Left cardiac atrium (tissue), 4 donors: ENCODE results near the gene MYO7B. TPM values are rescaled to one million over a fixed set of nuclear protein-coding genes. Genes with fewer than 3 reads are reported as not detected.

ENCODE experiments used
- ATAC-seq, 2 donors: fragments of 200-7000 bp; cut with Tn5 transposase; one replicate each; pipeline ENCODE4 v1.9.1; 2020; ENCODE audit warnings: mild to moderate bottlenecking in 2 of 2, moderate library complexity in 2 of 2
- DNase-seq: peaks from one replicate; pipeline ENCODE4 v3.0.0-alpha.2; 2020
- intact Hi-C, 2 donors: fragments of 100-400 bp; cut with DNase I; formaldehyde crosslinking; loops; one replicate each; pipeline versions ENCODE4 v1.14.1 to v1.15.1; 2022 to 2023
- total RNA-seq, 2 donors: library from RNA; stranded (reverse); fragmentation: NEBNext Ultra II Directional; extraction: Animal tissue kit (Norgen Biotek cat#: 25700); gene quantifications; one replicate each; pipeline ENCODE4 v1.2.1, GENCODE V29; 2021
- donor health status: DM: no; HTN: yes; CAD: no.
- donor health status: DM: no; HTN: yes; CAD: no; lungs with severe emphysema.
- donor health status: DM: yes; HTN: yes; CAD: no.
- donor health status: Dilated cardiomyopathy.

MYO7B gene
- total RNA-seq, 2 donors from 2014 or later, result 0.27 to 0.89 TPM

- DNase-seq (no peak), ATAC-seq (no peak)
- intact Hi-C loops, result no loop called here
Observed at GRCh38 chr2:127614246-127614645, 78.8 kb downstream of the MYO7B start.

- peak; percentile 55 to 59 for ATAC-seq
- intact Hi-C loops, result no loop called here
Observed at GRCh38 chr2:127614731-127615130, 79.2 kb downstream of the MYO7B start.

GRCh38 chr2:127615511-127616166 lies 80.2 kb downstream of the MYO7B start:
- no peak for ATAC-seq
- intact Hi-C loops, result no loop called here
- DNase-seq, result no peak

More at GRCh38 chr2:127614731-127615130, 79.2 kb downstream of the MYO7B start:
- peak; percentile 19 for DNase-seq

GRCh38 chr2:127618551-127619202 lies 83.2 kb downstream of the MYO7B start:
- no peak for ATAC-seq
- intact Hi-C loops, result no loop called here
- DNase-seq, result no peak

GRCh38 chr2:127619203-127619590 lies 83.7 kb downstream of the MYO7B start:
- ATAC-seq, result no peak
- intact Hi-C loops, result no loop called here
- no peak for DNase-seq

- ATAC-seq, result no peak
- intact Hi-C loops, result no loop called here
- no peak for DNase-seq
Observed at GRCh38 chr2:127619877-127620705, 84.6 kb downstream of the MYO7B start.

GRCh38 chr2:127620866-127621265 lies 85.4 kb downstream of the MYO7B start:
- intact Hi-C loops, result no loop called here
- no peak for ATAC-seq
- no peak for DNase-seq

- ATAC-seq, result no peak
- intact Hi-C loops, result no loop called here
- peak; percentile 18 for DNase-seq
Observed at GRCh38 chr2:127621981-127622431, 86.5 kb downstream of the MYO7B start.

GRCh38 chr2:127622561-127623387 lies 87.3 kb downstream of the MYO7B start:
- DNase-seq (peak; percentile 16), ATAC-seq (no peak)
- intact Hi-C loops, result no loop called here

GRCh38 chr2:127623388-127624319 lies 88.2 kb downstream of the MYO7B start:
- DNase-seq (peak; percentile 18), ATAC-seq (no peak)
- intact Hi-C loops, result no loop called here

- intact Hi-C loops, result no loop called here
- ATAC-seq, result no peak
- DNase-seq, result peak; percentile 20
Observed at GRCh38 chr2:127624320-127624755, 88.9 kb downstream of the MYO7B start.

GRCh38 chr2:127624756-127625571 lies 89.5 kb downstream of the MYO7B start:
- peak; percentile 20 for DNase-seq
- no peak for ATAC-seq
- intact Hi-C loops, result no loop called here

GRCh38 chr2:127625572-127625951 lies 90.1 kb downstream of the MYO7B start:
- intact Hi-C loops, result no loop called here
- no peak for ATAC-seq
- DNase-seq, result peak; percentile 22

GRCh38 chr2:127626175-127626574 lies 90.7 kb downstream of the MYO7B start:
- ATAC-seq (no peak), DNase-seq (peak; percentile 21)
- intact Hi-C loops, result no loop called here

GRCh38 chr2:127626917-127627739 lies 91.6 kb downstream of the MYO7B start:
- ATAC-seq (no peak), DNase-seq (peak; percentile 22)
- intact Hi-C loops, result no loop called here

GRCh38 chr2:127627740-127628571 lies 92.5 kb downstream of the MYO7B start:
- DNase-seq (peak; percentile 19), ATAC-seq (no peak)
- intact Hi-C loops, result no loop called here
